Measurements from ENCODE around the gene USP48.
"Not testable (repeated sequence)": the region's sequence is repeated elsewhere in the genome, so short reads cannot be mapped to it uniquely, and the experiment has no call there.

Gene USP48

DNA sequence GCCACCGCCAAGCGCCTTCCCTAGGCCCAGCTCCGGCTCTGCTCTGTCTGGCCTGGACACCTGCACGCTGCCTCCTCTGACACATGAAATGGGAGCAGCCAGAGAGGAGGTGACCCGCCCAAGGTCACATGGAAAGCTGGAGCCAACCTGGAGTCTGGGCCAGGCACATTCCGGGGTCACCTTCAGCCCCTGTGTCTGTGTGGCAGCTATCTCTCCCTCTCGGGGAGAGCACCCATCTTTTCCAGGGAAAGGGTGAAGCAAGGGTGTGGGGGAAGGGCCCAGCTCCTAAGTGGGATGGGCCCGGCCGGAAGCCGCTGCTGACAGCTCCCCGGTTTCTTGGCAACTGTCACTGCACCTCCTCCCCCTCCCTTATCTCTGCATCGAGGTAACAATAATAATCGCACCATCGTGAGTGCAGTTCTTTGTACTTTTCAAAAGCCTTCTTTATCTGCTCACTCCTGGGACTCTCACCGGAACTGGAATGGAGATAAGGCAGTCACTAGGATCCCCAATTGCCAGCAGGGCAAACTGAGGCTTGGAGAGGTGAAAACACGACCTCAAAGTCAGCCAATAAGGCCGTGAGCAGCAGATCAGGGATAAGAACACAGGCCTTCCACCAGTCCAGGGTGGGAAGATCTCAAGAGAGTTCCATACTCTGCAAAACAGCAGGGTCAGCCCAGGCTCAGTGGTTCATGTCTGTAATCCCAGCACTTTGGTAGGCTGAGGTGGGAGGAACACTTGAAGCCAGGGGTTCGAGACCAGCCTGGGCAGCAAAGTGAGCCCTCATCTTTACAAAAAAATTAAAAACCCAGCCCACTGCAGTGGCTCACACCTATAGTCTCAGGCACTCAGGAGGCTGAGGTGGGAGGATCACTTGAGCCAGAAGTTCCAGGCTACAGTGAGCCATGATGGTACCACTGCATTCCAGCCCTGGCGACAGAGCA lies 150.7 kb downstream of the USP48 start:
- TF ChIP-seq CTCF (IDR thresholded peaks at IDR 0.05; ENCODE audit: insufficient read depth, low read depth, low read length, missing control alignments): no peak
- H3K4me3 ChIP-seq (ENCODE audit: low read depth, low read length): no peak overlapping the region
- DNase-seq (ENCODE audit: low read depth): no peak

GRCh38 chr1:21631590-21631943 lies 151.4 kb downstream of the USP48 start:
- not testable (repeated sequence) for H3K4me3 ChIP-seq (ENCODE audit: low read depth, low read length); DNase-seq (ENCODE audit: low read depth)

DNA sequence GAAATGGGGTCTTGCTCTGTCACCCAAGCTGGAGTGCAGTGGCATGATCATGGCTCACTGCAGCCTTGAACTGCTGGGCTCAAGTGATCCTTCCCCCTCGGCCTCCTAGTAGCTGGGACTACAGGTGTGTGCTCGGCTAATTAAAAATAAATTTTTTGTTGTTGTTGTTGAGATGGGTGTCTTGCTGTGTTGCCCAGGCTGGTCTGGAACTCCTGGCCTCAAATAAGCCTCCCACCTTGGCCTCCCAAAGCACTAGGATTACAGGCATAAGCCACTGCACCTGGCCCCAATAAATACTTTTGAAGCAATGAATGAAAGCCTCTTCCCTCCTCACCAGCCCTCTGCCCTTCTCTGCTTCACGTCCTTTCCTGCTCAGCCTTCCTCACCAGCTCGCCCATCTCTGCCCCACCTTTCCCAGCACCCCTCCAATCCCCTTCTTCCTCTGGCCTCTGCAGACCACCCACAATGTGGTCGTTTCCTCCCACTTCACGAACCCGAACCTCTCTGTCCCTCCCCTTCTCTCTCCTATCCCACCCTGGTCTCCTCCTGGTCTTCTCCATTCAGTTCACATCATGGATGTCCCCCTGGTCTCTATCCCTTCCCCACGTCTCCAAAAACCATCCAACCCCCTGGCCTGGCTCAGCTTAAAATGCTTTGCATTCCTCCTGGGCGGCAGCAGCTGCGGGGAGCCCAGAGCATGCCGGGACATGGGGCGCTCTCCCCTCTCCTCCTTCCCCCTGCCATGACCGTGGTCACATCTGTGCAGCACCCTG lies 152.2 kb downstream of the USP48 start:
- no peak overlapping the region for H3K4me3 ChIP-seq (ENCODE audit: low read depth, low read length)
- no peak for DNase-seq (ENCODE audit: low read depth)

DNA sequence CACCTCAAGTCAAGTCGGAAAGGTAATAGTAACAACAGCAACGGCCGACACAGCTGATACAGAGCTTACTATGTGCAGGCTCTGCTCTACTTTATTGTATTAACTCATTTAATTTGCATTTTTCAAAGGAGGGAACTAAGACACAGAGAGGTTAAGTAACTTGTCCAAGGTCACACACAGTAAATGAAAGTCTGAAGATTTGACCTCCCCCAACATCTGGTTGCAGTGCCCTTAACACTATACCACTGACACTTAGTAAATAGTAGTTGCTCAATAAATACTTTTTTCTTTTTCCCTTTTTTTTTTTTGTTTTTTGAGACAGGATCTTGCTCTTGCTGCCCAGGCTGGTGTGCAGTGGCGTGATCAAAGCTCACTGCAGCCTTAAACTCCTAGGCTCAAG lies 153.0 kb downstream of the USP48 start:
- TF ChIP-seq CTCF (IDR thresholded peaks at IDR 0.05; ENCODE audit: insufficient read depth, low read depth, low read length, missing control alignments): no peak
- H3K4me3 ChIP-seq (ENCODE audit: low read depth, low read length): no peak overlapping the region
- DNase-seq (ENCODE audit: low read depth): no peak

More for the DNA sequence above, 152.2 kb downstream of the USP48 start:
- no peak for TF ChIP-seq CTCF (IDR thresholded peaks at IDR 0.05; ENCODE audit: insufficient read depth, low read depth, low read length, missing control alignments)

DNA sequence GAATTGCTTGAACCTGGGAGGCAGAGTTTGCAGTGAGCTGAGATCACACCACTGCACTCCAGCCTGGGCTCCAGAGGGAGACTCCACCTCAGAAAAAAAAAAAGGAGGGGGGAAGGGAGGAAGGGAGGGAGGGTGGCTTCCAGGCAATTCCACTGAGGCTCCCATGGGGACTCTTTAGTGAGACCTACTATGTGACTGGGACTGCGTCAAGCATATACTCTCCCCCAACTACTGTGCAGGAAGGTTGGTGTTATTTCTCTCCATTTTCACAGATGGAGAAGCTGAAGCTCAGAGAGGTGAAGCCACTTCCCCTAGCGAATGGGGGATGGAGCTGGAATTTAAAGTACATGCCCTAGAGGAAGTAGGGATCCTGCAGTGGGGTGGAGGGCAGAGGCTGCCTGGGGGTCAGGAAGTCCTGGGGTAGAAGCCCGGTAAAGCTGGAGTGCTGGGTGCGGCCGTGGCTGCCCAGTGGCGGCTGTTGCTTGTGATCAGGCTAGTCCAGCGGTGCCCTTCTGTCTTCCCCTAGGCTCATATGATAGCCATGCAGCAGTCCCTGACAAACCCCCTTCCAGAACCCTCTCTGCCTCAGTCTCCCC lies 154.1 kb downstream of the USP48 start:
- no peak for DNase-seq (ENCODE audit: low read depth)
- no peak for TF ChIP-seq CTCF (IDR thresholded peaks at IDR 0.05; ENCODE audit: insufficient read depth, low read depth, low read length, missing control alignments)
- H3K4me3 ChIP-seq (ENCODE audit: low read depth, low read length): no peak overlapping the region
